HG03521 (cell line): ENCODE measurements around the gene SLC35G6.
A peak's percentile ranks its signal among the peaks of the same experiment; 100 is the strongest.
"Not testable (repeated sequence)": the region's sequence is repeated elsewhere in the genome, so short reads cannot be mapped to it uniquely, and the experiment has no call there.

ENCODE experiments used
- ATAC-seq: cut with Tn5 transposase; IDR thresholded peaks from one replicate; pipeline ENCODE4 v1.9.1; 2021; ENCODE audit warnings: mild to moderate bottlenecking, moderate library complexity; ENCODE audit not compliant: unreplicated experiment

Gene SLC35G6

DNA sequence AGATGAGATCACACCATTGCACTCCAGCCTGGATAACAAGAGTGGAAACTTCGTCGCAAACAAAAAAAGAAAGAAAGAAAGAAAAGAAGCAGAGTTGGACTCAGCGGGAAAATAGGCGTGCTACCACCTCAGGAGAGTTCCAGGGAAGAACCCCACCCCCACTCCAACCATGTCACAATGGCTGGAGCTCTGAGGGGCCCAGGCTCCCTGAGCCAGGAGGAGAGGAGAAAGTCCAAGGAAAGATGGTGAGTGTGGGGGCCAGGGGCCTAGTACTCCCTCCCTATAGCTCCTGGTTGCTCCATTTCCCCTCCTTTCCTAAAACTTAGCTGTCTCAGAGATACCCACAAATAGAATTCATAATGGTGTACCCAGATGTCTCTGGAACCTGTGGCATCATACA is at the start of gene SLC35G6:
SLC35G6 (plus strand) TSS at position 172 of the 400 bp plus-strand sequence; CDS start at position 243, 71 bp downstream.
- ATAC-seq, result not testable (repeated sequence)

DNA sequence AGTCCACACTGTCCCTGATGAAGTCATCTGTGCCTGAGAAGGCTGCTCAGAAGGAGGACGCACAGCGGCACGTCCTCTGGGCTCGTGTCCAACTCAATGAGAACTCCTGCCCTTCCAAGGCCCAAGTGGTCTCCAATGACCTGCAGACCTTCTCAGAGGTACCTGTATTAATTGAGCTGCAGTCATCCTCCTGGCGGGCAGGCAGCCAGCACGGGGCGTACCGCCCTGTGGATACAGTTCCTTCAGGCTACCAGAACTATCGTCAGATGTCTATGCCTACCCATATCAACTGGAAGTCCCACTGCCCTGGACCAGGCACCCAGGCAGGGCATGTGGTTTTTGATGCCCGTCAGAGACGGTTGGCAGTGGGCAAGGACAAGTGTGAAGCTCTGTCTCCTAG is 49.0 kb upstream of the SLC35G6 start:
- ATAC-seq, result no peak

DNA sequence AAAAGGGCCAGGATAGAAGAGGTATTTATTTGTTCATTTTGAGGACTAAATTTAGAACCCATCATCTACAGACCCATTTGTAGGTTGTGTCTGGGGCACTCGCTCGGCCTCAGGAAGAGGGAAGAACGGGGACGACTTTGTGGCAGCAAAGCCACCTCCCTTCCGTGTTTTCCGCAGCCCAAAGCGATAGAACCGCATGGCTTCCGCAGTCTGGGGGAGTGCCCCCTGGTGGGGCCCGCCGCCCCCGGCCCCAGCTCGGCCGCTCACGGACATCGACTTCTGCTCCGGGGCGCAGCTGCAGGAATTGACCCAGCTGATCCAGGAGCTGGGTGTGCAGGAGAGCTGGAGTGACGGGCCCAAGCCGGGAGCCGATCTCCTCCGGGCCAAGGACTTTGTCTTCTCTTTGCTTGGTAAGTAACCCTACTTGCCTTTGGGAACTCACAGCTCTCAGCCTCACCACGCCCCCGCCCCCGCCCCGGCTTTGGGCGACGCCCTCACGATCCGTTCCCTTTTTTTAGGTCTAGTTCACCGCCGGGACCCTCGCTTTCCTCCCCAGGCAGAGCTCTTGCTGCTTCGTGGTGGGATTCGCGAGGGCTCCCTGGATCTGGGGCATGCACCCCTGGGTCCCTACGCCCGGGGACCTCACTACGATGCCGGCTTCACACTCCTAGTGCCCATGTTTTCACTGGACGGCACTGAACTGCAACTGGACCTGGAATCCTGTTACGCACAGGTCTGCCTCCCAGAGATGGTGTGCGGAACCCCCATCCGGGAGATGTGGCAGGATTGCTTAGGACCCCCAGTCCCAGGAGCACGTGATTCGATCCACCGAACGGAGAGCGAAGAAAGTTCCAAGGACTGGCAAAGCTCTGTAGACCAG is 45.3 kb upstream of the SLC35G6 start:
- peak; percentile 9 for ATAC-seq

DNA sequence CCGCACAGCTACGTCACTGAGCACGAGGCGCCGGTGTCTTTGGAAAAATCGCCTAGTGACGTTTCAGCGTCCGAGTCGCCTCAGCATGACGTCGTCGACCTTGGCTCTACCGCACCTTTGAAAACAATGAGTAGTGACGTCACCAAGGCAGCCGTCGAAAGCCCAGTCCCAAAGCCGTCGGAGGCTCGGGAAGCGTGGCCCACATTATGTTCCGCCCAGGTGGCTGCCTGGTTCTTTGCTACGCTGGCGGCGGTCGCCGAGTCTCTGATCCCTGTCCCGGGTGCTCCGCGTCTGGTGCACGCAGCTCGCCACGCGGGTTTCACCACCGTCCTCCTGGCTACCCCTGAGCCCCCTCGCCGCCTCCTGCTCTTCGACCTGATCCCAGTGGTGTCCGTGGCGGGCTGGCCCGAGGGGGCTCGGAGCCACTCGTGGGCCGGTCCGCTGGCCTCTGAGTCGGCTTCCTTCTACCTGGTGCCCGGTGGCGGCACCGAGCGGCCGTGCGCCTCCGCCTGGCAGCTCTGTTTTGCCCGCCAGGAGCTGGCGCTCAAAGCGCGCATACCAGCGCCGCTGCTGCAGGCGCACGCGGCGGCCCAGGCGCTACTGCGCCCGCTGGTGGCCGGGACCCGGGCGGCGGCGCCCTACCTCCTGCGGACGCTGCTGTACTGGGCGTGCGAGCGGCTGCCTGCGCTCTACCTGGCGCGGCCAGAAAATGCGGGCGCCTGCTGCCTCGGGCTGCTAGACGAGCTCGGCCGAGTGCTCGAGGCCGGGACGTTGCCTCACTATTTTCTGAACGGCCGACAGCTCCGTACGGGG is 44.5 kb upstream of the SLC35G6 start:
- peak; percentile 35 for ATAC-seq

DNA sequence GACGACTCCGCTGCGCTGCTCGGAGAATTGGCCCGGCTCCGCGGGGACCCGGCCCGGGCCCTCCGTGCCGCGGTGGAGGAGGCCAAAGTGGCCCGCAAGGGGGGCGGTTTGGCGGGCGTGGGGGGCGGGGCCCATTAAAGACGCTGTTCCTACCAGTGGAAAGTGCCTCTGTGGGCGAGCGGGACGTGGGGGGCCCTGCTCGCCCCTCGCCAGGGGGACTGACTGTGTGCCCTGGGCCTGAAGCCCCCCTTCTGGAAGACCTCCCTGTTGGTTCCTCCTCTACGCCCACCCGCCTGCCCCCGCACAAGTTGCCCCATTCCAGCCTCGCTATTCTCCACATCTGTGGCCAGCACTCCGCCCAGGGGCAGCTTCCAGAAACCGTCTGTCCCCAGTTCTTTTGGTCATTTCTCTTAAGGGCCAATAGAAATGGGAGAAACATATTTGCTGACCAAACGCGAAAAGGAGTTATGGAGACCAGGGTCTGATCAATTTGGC is 43.8 kb upstream of the SLC35G6 start:
- no peak for ATAC-seq

DNA sequence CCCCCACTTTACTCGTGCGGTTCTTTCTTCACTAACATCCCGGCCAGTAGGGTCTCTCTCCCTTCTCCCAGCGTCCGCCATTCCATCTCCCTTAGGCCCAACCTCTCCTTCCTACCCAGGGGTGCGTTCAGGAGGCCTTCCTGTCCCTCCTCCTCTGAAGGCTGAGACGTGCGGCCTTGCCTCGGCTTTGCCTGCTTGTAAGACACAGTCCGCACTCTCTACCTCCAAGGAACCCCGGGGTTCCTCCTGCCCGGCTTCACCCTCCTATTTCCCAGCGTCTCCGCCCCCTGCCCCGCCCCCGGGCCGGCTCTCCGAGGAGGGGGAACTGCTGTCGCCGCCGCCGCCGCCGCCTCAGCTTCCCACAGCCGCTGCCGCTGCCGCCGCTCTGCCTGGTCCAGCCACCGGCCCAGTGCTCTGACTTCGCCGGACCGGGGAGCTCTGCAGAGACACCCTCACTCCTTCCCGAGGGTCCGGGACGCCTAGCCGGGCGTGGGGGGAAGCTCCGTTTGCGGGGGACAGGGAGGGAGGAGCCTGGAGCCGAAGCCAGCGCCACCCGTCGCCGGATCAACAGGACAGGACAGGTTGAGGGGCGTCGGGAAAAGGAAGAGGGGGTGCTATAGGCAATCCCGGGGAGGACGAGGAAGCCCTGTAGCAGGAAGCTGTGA is 43.2 kb upstream of the SLC35G6 start:
- ATAC-seq, result no peak

DNA sequence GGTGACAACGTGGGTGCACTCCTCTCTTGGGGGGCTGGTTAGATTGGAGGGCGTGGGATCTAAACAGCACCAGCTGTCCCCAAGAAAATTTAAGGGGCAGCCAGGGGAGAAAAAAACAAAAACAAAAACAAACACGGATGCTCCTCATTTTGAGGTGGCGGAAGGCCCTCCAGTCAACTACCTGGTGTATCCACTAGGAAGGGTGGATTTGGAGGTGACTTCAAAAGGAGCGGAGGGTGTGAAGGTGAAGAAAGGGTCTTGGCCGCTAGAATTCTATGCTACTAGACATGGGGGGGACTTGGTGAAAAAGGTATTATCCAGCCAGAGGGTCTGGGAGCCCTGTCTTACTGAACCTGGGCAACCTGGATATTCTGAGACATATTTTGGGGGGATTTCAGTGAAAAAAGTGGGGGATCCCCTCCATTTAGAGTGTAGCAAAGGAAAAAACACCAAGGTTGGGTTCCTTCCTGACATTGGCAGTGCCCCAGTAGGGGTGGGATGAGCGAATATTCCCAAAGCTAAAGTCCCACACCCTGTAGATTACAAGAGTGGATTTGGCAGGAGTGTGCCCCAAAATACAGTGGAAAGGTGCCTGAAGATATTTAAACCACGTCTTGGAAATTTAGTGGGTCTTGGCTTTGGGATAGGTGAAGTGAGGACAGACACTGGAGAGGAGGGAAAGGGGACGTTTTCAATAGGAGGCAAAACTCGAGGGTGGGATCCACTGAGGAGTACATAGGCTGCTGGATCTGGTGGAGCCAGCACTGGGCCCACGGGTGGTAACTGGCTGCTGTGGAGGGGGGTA is 42.4 kb upstream of the SLC35G6 start:
- ATAC-seq, result no peak

DNA sequence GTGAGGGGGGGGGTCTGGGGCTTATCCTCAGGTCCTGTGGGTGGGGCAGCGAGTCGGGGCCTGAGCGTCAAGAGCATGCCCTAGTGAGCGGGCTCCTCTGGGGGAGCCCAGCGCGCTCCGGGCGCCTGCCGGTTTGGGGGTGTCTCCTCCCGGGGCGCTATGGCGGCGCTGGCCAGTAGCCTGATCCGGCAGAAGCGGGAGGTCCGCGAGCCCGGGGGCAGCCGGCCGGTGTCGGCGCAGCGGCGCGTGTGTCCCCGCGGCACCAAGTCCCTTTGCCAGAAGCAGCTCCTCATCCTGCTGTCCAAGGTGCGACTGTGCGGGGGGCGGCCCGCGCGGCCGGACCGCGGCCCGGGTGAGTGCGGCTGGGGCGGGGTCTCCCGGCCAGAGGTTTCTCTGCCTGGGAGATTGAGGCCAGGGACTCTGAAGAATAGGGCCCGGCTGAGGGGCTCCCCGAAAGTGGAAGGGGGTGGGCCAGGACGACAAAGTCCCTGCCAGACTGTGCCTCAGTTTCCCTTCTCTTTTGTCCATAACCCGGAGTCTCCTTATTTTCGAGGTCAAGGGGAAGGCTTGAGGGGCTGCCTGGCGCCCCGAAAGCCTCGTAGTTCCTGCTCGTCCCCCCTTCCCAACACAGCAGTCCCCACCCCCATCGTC is 41.7 kb upstream of the SLC35G6 start, which contains the start of gene FGF11:
FGF11 (plus strand) TSS at position 51 of the 651 bp plus-strand sequence; CDS start at position 160, 109 bp downstream.
- ATAC-seq, result no peak

DNA sequence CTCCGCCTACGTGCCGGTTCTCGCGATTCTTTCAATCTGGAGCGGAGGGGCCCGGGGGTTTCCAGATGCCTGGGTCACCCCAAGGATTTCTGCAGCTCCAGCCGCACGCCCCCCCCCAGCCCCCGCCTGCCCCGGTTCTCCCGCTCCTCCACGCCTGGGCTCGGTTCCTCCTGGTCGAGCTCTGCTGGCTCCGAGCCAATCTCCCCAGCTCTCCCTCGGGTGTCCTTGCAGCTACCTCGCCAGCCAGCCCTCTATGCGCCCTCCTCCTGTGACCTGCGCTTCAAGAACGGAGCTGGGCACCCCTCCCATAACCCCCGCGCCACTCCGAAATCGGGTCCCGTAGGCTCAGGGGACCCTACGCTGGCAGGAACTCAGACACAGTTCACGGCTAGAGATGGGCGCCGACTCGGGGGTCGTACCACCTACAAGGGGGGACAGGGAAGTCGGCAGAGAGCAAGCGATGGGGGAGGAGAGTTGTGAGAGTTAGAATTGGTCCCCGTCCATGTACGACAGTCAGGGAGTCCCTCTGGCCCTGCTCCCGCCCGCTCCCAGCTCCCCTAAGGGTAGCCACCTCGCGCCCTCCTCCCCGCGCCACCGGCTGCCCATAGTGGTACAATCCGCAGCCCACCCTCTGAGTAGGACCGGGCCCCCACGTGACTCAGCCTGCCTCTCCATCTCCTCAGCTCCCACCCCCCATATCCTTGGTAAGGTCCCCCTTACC is 41.0 kb upstream of the SLC35G6 start:
- no peak for ATAC-seq

DNA sequence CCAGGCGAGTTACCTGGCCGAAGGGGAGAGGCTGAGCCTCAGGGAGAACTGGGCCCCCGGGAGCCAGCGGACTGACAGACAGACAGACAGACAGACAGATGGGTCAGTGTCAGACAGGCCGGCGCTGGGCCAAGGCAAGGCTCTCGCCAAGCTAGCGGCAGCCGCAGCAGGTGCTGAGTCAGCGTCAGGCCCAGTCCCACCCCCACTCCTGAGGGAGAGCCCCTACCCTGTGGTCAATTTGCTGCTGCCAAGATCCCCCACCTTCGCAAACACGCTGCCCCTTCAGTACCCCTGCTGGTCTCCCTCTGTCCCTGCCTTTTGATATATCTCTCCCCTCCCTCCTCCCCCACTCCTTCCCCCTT is 40.4 kb upstream of the SLC35G6 start:
- ATAC-seq, result no peak

DNA sequence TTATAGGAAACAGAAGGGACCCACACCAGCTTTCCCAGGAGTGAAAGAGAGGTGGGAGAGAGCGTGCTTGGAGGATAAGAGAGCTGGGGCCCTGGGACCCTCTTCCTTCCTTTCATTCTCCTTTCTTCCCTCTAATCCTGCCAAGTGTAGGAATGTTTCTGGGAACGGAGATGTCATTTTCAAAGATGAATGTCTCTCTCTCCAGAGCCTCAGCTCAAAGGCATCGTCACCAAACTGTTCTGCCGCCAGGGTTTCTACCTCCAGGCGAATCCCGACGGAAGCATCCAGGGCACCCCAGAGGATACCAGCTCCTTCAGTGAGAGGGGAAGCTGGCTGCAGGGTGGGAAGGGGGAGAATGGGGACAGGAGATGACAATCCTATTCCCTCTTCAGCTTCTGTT is 40.0 kb upstream of the SLC35G6 start:
- ATAC-seq, result no peak

DNA sequence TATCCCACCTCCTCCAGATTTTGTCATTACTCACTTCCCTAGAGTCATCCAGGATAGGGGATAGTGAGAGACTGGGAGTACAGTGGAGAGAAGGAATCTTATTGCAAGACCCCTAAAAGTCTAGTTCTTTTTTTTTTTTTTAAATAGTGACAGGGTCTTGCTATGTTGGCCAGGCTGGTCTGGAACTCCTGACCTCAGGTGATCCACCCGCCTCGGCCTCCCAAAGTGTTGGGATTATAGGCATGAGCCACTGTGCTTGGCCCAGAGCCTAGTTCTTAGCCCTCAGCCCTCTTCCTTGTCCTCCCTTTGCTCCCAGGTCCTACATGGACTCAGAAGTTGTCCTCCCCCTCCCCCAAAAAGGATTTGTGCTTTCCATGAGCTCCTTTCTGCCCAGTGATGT is 39.1 kb upstream of the SLC35G6 start:
- ATAC-seq, result no peak

DNA sequence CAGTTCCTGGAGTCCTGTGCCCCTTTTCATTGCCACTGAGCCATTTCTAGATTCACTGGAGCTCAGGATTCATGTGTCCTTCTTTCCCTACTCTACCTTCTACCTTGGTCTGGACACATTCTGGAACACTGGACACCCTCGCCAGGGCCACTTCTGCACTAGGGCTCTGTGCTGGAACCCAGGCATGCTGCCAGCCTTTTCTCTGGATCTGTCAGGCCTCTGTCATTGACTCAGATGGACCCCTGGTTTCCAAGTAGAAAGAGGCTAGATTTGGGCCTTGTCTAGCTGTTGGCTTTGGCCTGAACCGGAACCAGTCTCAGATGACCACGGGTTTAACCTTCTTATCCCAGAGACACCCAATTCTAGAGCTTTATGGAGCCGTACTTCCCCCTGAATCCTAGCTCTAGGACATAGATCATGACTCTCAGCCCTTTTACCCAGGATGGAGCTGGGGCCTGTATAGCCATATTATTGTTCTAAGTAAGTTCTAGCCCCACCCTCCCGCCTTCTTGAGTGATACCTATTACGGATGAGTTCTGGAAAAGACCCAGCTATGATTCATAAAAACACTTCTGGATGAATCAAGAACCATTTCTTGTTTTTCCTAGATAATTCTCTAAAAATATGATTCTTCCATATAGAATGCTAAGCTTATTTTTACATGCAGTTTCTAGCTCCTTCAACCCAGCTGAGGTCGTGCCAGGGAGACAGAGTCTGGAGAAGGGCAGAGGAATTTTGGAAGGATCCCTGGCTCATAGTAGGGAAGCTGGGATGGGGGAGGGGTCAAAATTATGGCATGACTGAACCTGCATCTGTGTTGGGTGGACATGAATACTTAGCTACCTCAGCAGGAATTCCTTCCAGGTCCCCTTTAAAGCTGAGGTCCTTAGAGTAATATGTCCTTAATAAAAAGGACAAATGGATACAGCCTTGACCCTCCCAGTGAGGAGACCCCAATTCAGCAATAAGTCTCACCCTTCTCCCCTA is 37.5 kb upstream of the SLC35G6 start:
- no peak for ATAC-seq

DNA sequence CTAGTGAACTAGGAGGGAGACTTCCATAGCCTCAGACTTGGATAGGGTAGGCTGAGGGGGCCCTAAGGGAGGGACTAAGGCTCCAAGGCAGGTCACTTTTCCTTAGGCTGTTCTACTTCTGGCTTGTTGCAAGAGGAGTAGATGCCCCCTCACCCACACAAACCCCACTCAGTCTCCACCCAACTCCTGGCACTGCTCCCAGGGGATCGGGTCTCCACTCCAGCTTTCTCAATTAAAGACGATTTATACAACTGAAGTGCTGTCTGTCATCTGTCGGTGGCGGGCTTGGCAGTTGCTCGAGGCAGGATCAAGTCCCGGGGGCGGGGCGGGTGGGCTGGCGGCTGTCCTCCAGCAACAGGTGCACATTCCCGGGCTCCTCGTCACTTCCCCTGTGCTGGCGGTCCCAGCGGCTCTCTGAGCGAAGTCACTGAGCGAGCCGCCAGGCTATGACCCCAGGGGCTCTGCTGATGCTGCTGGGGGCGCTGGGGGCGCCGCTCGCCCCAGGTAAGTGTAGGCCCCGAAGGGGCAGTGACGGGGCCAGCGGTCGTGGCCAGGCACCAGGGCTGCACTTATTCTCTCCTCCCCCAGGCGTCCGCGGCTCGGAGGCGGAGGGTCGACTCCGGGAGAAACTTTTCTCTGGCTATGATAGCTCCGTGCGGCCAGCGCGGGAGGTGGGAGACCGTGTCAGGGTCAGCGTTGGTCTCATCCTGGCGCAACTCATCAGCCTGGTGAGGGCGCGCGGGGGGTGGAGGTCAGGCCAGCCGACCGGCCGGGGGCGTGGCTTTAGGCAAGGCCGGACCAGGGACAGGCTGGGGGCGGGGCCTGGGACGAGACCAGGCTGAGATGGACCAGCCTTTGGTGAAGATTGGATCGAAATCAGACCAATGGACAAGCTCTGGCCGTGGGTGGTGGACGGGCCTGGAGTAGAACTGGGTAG is 36.3 kb upstream of the SLC35G6 start, which contains the start of gene CHRNB1:
CHRNB1 (plus strand) TSS at position 380 of the 937 bp plus-strand sequence; CDS start at position 447, 67 bp downstream.
- ATAC-seq, result no peak

DNA sequence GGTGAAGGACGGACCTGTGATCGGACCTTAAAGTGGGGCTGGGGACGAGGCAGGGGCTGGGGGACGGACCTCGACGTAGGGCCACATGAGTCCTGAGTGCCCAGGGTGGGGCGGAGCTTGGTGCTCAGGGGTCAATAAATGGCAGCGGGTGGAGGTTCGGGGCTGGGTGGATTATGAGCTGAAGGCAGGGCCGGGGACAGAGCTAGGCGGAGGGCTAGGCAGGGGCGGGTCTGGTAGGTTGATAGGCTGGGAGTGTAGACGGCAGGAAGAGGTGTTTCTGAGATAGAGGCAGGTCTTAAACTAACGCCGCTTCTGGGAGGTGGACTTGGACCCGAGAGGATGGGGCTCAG is 35.7 kb upstream of the SLC35G6 start:
- no peak for ATAC-seq

DNA sequence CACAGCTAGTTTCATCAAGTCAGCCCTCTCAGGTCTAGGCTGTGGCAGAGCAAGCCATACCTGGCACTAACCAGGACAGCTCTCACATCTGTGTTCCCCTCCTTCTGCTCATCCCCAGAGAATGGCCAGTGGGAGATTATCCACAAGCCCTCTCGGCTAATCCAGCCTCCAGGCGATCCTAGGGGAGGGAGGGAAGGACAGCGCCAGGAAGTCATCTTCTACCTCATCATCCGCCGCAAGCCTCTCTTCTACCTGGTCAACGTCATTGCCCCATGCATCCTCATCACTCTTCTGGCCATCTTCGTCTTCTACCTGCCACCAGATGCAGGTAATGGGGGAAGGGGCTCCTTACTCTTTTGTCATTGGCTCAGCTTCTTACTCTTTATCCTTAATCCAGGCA is 32.8 kb upstream of the SLC35G6 start:
- ATAC-seq, result no peak
